ENCODE data around the gene BACE1-AS. TPM values are rescaled to one million over a fixed set of nuclear protein-coding genes. Genes with fewer than 3 reads are reported as not detected.

BACE1-AS gene
- total and polyA plus RNA-seq, 2 of the 8 experiments (the other 6 are each of a cell fraction or from before 2014, with no cell fraction given): 14.9 to 17.4 TPM

GRCh38 chr11:117269856-117270255, 21.3 kb upstream of the BACE1-AS start:
- Histone ChIP-seq H3K36me3 (ENCODE audit: control insufficient read depth in 2 of 4, insufficient read depth in 4 of 4, low read length in 3 of 4) (peaks cover 0 to 3% (median 0%) of the 10 kb centered on the region in 4 experiments; a peak in 3 of 8 replicates), H3K79me2 (ENCODE audit: control insufficient read depth in 1 of 2, insufficient read depth in 2 of 2, low read length in 2 of 2) (no peaks in the 10 kb centered on the region), H2BK120ac (replicated peaks; ENCODE audit: low read depth, low read length) (no peak overlapping the region), H3K23me2 (ENCODE audit: low read depth, low read length) (no peaks in the 10 kb centered on the region; the same call in 1 of the 2 replicates), H4K20me1 (replicated peaks in 1 of 2; ENCODE audit: control insufficient read depth in 1 of 2, insufficient read depth in 2 of 2, low read length in 2 of 2) (no peaks in the 10 kb centered on the region), H3K4me1 (replicated peaks in 1 of 4; ENCODE audit: control insufficient read depth in 3 of 4, insufficient read depth in 4 of 4, low read length in 3 of 4) (no peaks in the 10 kb centered on the region), H2AFZ (ENCODE audit: low read length) (no peak overlapping the region), H2BK15ac (ENCODE audit: low read length) (no peak overlapping the region), H3K79me1 (ENCODE audit: low read depth, low read length) (no peaks in the 10 kb centered on the region), H3K9ac (replicated peaks in 1 of 4; ENCODE audit: extremely low read depth in 1 of 4, low read depth in 3 of 4, low read length in 3 of 4) (no peak overlapping the region), H3K18ac (ENCODE audit: extremely low read depth, low read length) (no peak overlapping the region), H3K9me3 (ENCODE audit: insufficient read depth in 2 of 2, low read depth in 1 of 2, low read length in 1 of 2) (no peaks in the 10 kb centered on the region), H2BK12ac (ENCODE audit: low read depth, low read length) (no peak overlapping the region), H2BK20ac (ENCODE audit: low read length) (no peak overlapping the region), H3K4me2 (ENCODE audit: insufficient read depth in 1 of 2, low read depth in 2 of 2, low read length in 2 of 2) (no peak overlapping the region), H4K91ac (replicated peaks; ENCODE audit: insufficient read length, low read length) (no peak overlapping the region), H3K27ac (ENCODE audit: low read depth, low read length) (no peak overlapping the region), H3K14ac (ENCODE audit: insufficient read length) (no peak overlapping the region), H4K5ac (ENCODE audit: insufficient read length, low read depth, low read length) (no peak overlapping the region), H4K8ac (ENCODE audit: extremely low read depth, insufficient read depth, low read length) (no peak overlapping the region), H3K4me3 (ENCODE audit: extremely low read depth in 1 of 4, insufficient read depth in 2 of 4, low read depth in 3 of 4, low read length in 4 of 4) (no peak overlapping the region), H3K4ac (replicated peaks; ENCODE audit: insufficient read length, low read depth, low read length) (no peak overlapping the region), H2BK5ac (ENCODE audit: low read depth, low read length) (no peak overlapping the region), H3K56ac (replicated peaks; ENCODE audit: insufficient read length, low read depth, low read length) (no peak overlapping the region), H3K27me3 (replicated peaks in 1 of 4; ENCODE audit: control insufficient read depth in 3 of 4, extremely low read depth in 1 of 4, insufficient read depth in 3 of 4, low read length in 3 of 4) (no peaks in the 10 kb centered on the region), H3K23ac (ENCODE audit: insufficient read length) (no peak overlapping the region), H2AK5ac (ENCODE audit: low read depth, low read length) (no peak overlapping the region)
- POLR2A ChIA-PET (ENCODE audit: partially characterized antibody): no interaction called here
- CTCF ChIA-PET (ENCODE audit: partially characterized antibody): no interaction called here
- 89% methylated on average over 2 of the region's 2 CpGs; no CpG with 5 or more reads in 1 of the 2 experiments for WGBS, 2 experiments (ENCODE audit: extremely low coverage in 1 of 2, insufficient coverage in 1 of 2, insufficient read length in 1 of 2, insufficient replicate concordance in 2 of 2, low coverage in 1 of 2, low lambda C conversion rate in 2 of 2, missing lambda C conversion rate in 1 of 2)
- no peak for DNase-seq (ENCODE audit: low read depth in 1 of 2, low spot score in 2 of 2)
- no peak for FAIRE-seq
- TF ChIP-seq, protein P1, sequence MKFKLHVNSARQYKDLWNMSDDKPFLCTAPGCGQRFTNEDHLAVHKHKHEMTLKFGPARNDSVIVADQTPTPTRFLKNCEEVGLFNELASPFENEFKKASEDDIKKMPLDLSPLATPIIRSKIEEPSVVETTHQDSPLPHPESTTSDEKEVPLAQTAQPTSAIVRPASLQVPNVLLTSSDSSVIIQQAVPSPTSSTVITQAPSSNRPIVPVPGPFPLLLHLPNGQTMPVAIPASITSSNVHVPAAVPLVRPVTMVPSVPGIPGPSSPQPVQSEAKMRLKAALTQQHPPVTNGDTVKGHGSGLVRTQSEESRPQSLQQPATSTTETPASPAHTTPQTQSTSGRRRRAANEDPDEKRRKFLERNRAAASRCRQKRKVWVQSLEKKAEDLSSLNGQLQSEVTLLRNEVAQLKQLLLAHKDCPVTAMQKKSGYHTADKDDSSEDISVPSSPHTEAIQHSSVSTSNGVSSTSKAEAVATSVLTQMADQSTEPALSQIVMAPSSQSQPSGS (IDR thresholded peaks at IDR 0.05; ENCODE audit: low read length): no peak
- TF ChIP-seq CBX5 (IDR thresholded peaks at IDR 0.05; ENCODE audit: low read depth, low read length) (no peak), RXRA (IDR thresholded peaks at IDR 0.05; ENCODE audit: insufficient read depth, low read depth, low read length) (no peak), GTF2F1 (IDR thresholded peaks at IDR 0.05; ENCODE audit: borderline replicate concordance, low read depth, low read length) (no peak), CREB1 (IDR thresholded peaks at IDR 0.05) (no peak), HDAC2 (IDR thresholded peaks at IDR 0.05; ENCODE audit: borderline replicate concordance in 1 of 2, low read depth in 2 of 2, low read length in 2 of 2) (no peak), RNF2 (IDR thresholded peaks at IDR 0.05; ENCODE audit: borderline replicate concordance, low read depth, low read length, missing control alignments, poor library complexity, severe bottlenecking) (no peak), BRCA1 (IDR thresholded peaks at IDR 0.05; ENCODE audit: low read depth, low read length) (no peak), SAP30 (IDR thresholded peaks at IDR 0.05; ENCODE audit: insufficient read depth, insufficient replicate concordance, low read length) (no peak), TAF7 (optimal IDR thresholded peaks at IDR 0.05; ENCODE audit: borderline replicate concordance, low read depth, low read length) (no peak), CBX8 (IDR thresholded peaks at IDR 0.05; ENCODE audit: borderline replicate concordance, low read depth, low read length) (no peak), JUN (IDR thresholded peaks at IDR 0.05; ENCODE audit: low read depth, low read length) (no peak)
